GM19467 (cell line): ENCODE measurements around the gene MZF1.
"Not testable (repeated sequence)": the region's sequence is repeated elsewhere in the genome, so short reads cannot be mapped to it uniquely, and the experiment has no call there.

ENCODE experiments used
- ATAC-seq: cut with Tn5 transposase; IDR thresholded peaks from one replicate; pipeline ENCODE4 v1.9.1; 2021; ENCODE audit warnings: mild to moderate bottlenecking, moderate library complexity; ENCODE audit not compliant: unreplicated experiment

The MZF1 gene

DNA sequence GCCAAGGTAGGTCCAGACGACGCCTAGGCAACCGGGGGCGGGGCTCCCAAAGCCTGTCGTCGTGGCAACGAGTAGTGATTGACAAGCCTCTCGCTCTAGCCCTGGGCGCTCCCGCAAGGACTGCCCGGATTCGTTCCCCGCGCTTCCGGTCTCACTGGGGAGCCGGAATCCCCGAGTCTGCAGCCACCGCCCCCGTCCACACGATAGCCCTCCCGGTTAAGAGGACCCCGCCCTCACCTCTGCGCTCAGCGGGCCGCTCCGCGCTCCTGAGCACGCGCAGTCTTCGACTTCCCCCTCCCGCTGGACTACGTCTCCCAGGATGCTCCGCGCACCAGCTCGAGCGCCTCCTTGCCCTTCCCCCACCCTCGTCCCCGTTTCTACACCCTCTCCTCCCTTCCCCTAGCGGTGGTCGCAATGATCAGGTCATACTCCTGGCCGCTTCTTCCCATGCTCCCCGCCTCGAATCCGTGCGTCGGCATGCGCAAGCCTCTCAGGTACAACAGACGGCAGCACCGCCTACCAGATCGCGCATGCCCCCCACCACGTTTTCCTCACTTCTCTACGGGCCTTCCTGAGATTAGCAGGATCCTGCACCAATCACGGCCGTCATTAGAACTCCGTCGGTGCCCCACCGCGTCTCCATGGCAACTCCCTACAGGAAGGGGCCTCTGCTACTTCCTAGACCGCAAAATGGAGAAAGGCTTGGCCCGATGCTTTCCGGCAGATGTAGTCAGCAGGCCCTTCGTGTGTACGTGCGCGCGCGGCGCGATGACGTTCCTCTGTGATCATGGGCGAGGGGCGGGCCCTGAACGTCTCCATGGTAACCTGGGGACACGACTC is at the start of gene MZF1:
Gene MZF1 (minus strand): TSS at position 518 of the 840 bp plus-strand sequence. CDS start 1,946 bp downstream, outside the sequence.
- ATAC-seq = peak; percentile 48

DNA sequence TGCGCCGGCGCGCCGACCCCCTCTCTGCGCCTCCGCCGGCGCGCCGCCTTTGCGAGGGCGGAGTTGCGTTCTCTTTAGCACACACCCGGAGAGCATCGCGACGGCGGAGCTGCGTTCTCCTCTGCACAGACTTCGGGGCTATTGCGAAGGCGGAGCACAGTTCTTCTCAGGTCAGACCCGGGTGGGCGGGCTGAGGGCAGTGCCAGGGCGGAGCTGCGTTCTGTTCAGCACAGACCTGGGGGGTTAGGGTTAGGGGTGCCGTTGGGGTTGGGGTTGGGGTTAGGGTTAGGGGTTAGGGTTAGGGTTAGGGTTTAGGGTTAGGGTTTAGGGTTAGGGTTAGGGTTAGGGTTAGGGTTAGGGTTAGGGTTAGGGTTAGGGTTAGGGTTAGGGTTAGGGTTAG is 34.1 kb upstream of the MZF1 start:
- ATAC-seq = not testable (repeated sequence)

DNA sequence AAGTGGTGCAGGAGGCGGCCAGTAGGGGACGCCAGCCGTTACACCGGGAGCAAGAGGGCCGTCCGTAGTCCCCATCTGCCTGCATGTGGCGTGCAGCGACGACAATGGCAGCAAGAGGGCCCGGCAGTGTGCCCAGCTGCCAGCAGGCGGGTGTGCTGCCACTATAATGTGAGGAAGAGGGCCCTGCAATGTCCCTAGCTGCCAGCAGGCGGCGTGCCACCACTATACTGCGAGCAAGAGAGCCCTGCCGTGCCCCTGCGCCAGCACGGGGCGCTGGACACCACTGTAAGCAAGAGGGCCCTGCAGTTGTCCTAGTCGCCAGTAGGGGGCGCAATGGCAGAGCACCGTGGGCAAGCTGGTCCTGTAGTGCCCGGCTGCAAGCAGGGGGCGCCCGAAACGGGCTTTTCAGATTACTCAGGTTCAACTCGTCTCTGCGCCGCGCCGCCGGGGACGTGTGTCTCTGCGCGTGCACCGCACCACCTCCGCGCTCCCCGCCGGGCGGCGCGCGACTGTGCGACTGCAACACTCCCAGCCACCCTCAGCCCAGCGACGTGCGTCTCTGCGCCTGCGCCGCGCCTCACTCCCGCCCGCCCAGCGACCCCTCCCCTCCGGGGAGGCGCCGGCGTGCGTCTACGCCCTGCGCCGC is 33.2 kb upstream of the MZF1 start:
- ATAC-seq = not testable (repeated sequence)

DNA sequence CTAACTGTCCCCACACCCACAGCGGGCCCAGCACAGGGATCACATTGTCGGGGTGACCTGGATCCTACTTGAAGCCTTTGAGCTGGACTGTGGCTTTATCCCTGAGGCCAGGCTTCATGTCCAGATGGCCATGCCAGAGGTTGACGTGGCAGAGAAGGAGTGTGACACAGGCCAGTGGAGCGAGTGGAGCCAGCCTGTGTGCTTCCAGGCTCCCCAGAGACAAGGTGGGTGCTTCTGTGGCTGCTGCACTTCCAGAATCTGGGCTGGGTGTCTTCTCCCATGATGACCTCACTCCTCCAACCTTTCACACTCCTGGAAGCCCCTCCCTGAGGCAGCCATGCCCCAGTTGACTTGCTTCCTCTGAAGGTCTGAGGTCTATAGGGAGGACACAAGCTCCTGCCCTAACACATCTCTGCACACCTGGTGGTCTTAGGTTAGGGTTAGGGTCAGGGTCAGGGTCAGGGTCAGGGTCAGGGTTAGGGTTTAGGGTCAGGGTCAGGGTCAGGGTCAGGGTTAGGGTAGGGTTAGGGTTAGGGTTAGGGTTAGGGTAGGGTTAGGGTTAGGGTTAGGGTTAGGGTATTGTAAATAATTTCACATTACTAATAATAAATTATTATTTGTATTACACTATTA is 13.1 kb upstream of the MZF1 start:
- no peak for ATAC-seq

DNA sequence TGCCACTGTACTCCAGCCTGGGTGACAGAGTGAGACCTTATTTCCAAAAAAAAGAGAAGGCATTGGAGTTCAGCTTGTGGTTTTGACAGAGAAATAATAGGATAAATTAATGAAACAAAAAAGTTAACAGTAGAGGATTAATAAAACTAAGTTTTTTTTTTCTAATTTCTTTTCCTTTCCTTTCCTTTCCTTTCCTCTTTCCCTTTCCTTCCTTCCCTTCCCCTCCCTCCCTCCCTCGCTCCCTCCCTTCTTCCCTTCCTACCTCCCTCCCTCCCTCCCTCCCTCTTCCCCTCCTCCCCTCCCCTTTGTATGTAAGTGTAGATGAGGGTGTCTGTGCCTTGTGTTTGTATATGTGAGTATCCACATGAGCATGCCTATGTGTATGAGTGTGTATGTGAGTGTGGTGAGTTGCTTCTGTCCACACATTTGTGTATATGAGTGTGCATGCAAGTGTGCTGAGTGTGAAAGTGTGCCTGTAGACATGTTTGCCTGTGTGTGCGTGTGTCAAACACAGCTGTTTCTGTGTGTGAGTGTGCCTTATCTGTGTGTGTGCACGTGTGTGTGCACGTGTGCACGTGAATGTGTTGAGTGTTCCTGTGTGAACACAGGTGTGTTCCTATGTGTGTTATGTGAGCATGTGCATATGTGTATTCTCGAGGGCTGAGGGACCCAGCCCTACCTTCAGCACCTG is 12.5 kb upstream of the MZF1 start:
- no peak for ATAC-seq

DNA sequence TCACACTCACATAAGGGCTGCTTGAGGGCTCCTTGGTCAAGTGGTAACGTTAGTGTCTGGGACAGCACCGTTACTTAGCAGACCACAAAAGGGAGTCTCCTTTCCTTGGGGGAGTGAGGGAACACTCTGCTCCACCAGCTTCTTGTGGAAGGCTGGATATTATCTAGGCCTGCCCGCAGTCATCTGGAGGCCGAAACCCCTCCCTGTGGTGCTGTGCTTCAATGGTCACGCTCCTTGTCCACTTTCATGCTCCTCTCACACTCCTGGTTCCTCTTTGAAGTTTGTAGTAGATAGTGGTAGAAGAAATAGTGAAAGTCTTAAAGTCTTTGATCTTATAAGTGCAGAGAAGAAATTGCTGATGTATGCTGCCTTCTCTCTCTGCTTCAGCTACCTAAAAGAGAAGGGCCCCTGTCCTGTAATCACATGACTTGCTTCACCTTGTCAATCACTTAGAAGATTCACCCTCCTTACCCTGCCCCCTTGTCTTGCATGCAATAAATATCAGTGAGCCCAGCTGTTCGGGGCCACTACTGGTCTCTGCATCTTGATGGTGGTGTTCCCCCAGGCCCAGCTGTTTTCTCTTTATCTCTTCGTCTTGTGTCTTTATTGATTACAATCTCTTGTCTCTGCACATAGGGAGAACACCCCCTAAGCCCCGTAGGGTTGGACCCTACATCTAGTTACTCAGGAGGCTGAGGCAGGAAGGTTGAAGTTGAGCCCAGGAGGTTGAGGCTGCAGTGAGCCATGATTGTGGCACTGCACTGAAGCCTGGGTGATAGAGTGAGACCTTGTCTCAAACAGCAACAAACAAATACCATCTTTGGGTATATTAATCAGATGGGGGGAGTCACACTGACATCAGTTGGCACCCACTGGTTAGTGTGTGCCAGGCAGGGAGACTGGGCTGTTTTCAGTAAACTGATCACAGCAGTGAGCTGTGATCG is 11.6 kb upstream of the MZF1 start:
- ATAC-seq = no peak

DNA sequence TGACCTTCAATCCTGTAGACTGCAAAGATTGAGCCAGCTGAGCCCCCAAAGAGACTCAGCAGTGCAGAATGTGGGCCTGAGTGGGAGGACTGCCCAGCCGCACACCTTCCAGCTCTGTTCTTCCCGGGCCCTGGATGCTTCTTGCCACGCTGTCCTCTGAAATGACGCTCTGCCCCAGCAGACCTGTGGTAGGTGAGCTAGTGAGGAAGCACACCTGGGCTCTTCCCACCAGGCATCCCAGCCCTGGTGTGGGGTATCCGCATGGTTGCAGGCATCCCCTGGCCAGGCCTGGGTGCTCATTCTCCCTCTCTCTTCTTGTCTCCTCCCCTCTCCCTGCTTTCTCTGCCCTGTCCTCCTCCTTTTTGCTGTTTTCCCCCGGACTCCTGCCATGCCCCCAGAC is 9.8 kb upstream of the MZF1 start:
- ATAC-seq = no peak

DNA sequence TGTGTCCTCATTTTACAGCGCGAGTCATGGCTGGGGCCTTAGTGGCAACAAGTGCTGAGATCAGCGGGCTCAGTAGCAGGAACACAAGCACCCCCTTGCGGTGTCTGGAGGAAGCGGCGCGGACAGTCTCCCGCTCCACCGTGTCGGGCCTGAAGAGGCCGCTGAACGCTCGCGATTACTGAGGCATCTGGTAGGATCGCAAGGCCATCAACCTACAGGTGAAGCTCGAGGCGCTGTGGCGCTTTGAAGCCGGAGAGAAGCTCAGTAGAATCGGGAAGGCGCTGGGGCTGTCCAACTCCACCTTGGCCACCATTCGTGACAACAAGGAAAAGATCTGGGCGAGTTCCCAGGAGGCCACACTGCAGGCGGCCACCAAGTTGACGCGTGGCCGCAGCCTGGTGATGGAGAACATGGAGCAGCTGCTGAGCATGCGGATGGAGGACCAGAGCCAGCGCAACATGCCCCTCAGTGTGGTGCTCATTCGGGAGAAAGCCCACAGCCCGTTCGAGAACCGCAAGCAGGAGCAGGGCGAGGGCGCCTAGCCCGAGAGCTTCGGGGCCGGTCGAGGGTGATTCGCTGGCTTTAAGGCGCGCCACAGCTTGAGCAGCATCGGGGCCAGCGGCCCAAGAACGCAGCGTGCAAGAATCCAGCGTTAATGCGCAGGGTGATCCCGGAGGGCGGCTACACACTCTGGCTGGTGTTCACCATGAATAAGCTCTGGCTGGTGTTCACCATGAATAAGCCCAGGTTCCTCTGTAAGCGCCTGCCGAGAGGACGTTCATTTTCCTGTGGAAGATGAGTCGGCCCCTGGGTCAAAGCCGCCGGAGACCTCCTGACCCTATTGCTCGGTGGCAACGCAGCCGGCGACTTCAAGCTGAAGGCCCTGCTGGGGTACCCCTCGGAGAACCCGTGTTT is 8.3 kb upstream of the MZF1 start:
- ATAC-seq = no peak

DNA sequence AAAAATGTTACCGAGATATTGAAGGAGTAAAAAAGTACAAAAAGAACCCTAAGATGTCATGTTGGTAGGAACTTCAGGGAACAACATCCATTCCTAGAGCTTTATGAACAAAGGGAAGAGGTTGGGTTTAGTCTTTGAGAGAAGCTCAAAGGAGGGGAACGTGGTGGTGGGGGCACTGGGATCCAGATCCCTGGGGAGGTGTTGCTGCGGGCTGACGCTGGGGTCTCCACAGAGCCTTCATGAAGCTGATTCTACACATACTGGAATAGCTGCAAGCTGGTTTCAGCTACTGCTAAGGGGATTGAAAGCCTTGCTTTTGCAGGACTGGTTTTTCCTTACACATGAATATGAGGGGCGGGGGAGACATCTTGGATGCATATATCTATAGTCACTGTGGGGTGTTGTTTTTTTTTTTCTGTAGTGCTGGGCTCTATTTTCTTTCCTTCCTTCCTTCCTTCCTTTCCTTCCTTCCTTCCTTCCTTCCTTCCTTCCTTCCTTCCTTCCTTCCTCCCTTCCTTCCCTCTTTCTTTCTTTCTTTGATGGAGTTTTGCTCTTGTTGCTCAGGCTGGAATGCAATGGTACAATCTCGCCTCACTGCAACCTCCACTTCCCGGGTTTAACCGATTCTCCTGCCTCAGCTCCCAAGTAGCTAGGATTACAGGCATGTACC is 6.5 kb upstream of the MZF1 start:
- no peak for ATAC-seq

DNA sequence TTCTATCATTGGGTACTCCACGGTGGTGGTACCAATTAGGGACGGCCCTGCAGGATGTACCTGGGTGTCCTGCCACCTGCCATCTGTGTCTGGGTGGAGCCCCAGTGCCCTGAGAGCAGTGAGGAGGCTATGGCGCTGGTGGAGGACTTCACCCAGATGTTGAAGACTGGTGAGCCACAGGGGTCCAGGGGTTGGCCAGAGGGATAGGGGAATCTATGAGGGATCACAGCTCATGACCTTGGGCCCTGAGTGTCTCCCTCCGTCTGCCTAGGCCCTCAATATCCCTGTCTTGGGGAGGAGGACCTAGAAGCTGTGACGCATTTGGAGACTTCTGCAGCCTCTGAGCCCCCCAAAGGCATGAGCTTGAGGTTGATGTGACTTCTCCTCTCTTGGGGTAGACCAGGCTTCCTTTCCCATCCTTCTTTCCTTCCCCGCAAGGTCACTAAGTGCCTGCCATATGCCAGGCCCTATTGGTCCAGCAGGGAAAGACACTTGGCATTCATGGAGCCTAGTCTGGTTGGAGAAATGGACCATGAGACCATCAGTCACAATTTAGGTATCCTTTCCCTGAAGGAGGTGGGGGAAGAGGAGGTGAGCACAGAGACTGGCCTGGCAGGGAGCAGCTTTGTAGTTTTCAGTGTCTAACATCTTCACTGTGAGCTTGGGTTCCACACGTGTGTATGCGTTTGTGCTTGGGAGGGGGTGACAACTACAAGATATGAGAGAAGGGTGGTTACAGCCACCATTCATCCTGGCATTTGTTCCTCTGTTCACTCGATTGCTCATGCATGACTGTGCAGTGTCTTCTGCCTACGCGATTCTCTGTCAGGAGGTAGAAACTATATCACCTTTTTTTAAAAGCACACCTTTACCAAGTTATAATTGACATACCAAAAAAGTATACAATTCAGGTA is 5.1 kb upstream of the MZF1 start:
- no peak for ATAC-seq

DNA sequence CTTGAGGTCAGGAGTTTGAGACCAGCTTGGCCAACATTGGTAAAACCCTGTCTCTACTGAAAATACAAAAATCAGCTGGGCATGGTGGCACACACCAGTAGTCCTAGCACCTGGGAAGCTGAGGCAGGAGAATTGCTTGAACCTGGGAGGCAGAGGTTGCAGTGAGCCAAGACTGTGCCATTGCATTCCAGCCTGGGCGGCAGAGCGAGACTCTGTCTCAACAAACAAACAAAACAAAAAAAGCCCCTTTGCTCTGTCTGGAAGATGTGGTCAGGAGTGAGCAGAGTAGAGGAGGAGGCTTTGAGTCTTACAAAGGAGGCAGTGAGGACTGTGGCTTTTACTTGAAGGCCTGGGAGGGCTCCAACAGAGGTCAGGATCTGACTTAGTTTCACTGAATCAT is 4.4 kb upstream of the MZF1 start:
- ATAC-seq = not testable (repeated sequence)

DNA sequence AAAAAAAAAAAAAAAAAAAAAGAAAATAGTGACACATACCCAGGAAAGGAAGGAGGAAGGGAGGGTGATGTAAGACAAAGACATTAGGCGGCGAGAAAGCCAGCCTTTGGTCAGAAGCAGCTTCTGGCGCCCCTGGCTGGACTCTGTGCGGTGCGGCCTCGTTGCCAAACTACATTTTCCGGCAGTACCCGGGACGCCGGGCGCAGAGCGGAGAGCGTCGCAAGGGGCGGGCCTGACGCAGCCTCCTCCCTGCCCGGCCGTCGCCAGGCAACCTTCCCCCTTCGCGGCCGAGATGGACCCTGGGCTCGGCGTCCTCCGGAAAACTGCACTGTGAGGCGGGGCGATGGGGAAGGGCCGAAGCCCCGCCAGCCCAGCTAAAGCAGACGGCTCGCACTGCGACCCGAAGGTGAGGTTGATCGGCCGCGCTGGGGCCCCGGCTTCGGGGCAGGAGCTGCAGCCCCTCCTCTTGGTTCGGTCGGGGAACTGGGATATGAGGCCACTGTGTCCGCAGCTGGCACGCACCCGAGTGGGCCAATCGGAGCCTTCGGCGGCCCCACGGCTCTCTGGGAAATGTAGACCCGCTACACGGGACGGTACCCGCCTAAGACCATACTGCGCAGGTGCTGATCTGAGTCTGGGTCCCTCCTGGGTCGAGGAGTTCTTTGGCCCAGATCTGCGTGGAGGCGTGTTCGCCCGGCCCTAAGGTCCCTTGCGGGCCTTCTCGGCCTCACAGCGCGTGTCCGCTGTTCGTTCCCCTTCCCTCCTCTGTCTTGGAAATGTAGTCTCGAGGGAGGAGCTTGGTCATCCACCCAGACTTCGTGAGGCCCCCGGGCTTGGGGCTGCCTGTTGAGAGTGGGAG is 2.3 kb upstream of the MZF1 start:
- peak; percentile 37 for ATAC-seq

DNA sequence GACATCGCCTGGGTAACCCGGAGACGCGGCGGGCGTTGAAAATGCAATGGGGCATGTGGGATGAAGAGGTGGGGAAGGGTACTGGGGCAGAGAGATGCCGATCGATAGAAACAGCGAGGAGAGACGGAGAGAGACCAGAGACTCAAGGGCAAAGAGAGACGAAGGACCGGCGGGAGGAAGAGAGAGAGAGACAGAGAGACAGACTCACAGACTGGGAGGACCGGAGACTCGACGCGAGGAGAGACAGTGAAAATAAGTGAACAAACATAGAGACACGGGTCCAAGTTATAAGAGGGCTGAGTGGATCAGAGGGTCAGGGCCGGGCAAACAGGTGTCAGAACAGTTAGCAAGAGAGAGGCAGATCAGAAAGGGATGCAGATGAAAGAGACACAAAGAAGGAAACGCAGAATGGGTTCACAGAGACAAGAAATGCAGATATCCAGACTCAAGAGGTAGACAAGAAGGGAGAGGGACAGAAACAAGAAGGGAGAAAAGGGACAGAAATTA is 576 bp upstream of the MZF1 start:
- no peak for ATAC-seq

DNA sequence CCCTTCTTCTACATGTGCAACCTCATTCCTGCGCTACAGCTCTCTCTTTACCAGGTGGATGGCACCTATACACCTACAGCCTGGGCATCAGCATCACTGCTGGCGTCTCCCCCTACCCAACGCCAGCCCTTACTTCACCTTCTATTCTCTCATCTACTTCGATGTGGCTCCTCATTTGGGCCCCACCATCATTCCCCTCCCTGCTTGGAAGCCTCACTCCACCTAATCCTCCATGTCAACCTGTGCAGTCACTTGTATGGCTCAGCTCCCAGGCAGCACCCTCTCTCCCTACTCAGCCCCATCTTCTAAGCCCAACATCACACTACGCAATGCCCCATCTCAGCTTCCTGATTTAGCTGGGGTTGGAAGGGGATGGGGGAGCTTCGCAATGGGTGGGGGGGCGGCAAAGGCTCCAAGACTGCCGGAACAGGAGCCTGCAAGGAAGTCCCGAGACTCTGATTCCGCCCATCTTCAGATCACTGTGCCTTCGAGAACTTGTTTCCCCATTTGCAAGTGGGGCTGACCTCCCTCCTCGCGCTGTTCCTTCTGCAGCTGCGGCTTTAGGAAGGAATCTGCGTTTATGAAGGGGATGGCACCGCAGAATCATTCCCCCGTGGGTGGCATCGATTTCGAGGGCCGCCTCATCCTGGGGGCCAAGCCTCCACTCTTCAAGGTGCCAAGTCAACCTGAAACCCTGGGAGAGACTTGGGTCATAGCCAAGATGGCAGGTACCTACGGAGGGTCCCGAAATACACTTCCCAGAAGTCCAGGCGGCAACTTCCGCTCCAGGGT is 913 bp downstream of the MZF1 start:
- no peak for ATAC-seq

DNA sequence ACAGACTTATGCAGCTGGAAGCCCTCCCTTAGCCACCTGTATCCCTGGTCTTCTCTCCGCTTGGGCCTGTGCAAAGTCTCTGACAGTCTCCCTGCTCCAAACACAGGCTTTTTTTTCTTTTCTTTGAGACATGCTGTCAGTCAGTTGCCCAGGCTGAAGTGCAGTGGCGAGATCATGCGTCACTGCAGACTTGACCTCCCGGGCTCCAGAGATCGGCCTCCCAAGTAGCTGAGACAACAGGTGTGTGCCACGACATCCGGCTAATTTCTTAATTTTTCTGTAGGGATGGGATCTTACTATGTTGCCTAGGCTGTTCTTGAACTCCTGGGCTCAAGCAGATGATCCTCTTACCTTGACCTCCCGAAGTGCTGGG is 1.6 kb downstream of the MZF1 start:
- no peak for ATAC-seq
